K562 (cell line): ENCODE results near the gene WDR19. TPM values are rescaled to one million over a fixed set of nuclear protein-coding genes. Genes with fewer than 3 reads are reported as not detected.

Experiments used
- ASH1L ChIP-seq: fragments of 450-650 bp; IDR thresholded peaks from 2 replicates; pipeline ENCODE4 v1.6.1; 2018; ENCODE audit warnings: borderline replicate concordance, mild to moderate bottlenecking, low read depth; ENCODE audit not compliant: partially characterized antibody
- ATF7 ChIP-seq: fragments of 450-650 bp; IDR thresholded peaks from 2 replicates; pipeline ENCODE4 v1.7.1; 2014; ENCODE audit warnings: mild to moderate bottlenecking, moderate library complexity
- KAT8 ChIP-seq: fragments of 450-650 bp; IDR thresholded peaks from 2 replicates; pipeline ENCODE4 v1.6.1; 2016; ENCODE audit warnings: low read depth, mild to moderate bottlenecking
- MAFG ChIP-seq: fragments of 450-650 bp; conservative IDR thresholded peaks from 2 replicates; pipeline ENCODE4 v1.6.1; 2016; ENCODE audit warnings: missing genetic modification characterization, missing compliant biosample characterization
- RNF2 ChIP-seq: sonication (generic); IDR thresholded peaks from 2 replicates; pipeline ENCODE4 v1.6.1; 2016
- TGIF2 ChIP-seq: sonication (generic); formaldehyde crosslinking; IDR thresholded peaks from 2 replicates; pipeline ENCODE4 v1.8.1; 2022; ENCODE audit warnings: mild to moderate bottlenecking, missing genetic modification reagents, moderate library complexity
- ZFP30 ChIP-seq: fragments of 250-450 bp; sonication (Bioruptor Pico); IDR thresholded peaks from 2 replicates; pipeline ENCODE4 v1.8.0; 2022; ENCODE audit warnings: moderate library complexity, mild to moderate bottlenecking, inconsistent platforms, borderline replicate concordance
- polyA plus RNA-seq, 8 experiments: library from polyadenylated mRNA; depleted of rRNA in 4 of 8; stranded (reverse) in 5 of 8; unstranded in 3 of 8; fragments of >200 nt; fragmentation: Nextera tagmentation in 2 of 8; fragmentation: Illumina TruSeq in 1 of 8; extraction: Ambion mirVana in 2 of 8; extraction: Trizol in 1 of 8; gene quantifications; 2 replicates each; pipeline versions ENCODE4 v1.2.1 to v1.2.3, GENCODE V29; 2011 to 2014; ENCODE audit warnings: inconsistent platforms in 1 of 8, missing spikeins in 1 of 8
- total RNA-seq, 7 experiments: library from RNA; depleted of rRNA in 6 of 7; stranded (reverse); fragments of >200 nt in 6 of 7; fragmentation: Illumina TruSeq in 2 of 7; extraction: Trizol in 2 of 7; gene quantifications; 2 replicates each; pipeline versions ENCODE4 v1.2.1 to v1.2.3, GENCODE V29; 2011 to 2021; ENCODE audit warnings: low replicate concordance in 1 of 7
- TF ChIP-seq, protein P1 (sequence below), 2 experiments: fragments of 450-650 bp; formaldehyde crosslinking in 1 of 2; IDR thresholded peaks; 2 replicates each; pipeline versions ENCODE4 v1.4.0 to v1.6.1; 2014 to 2020; ENCODE audit warnings: mild to moderate bottlenecking in 2 of 2, borderline replicate concordance in 1 of 2, low read depth in 1 of 2
- TF ChIP-seq, protein P2 (sequence below): fragments of 450-650 bp; IDR thresholded peaks from 2 replicates; pipeline ENCODE4 v1.7.0; 2016; ENCODE audit warnings: borderline replicate concordance
- TF ChIP-seq, protein P3 (sequence below): IDR thresholded peaks from 2 replicates; pipeline ENCODE4 v1.6.1; 2011; ENCODE audit warnings: borderline replicate concordance, low read depth, mild to moderate bottlenecking, moderate library complexity, low read length; ENCODE audit not compliant: insufficient read depth, poor library complexity, severe bottlenecking

Gene WDR19
- total and polyA plus RNA-seq, 9 of the 15 experiments (the other 6 are each of a cell fraction or from before 2014, with no cell fraction given), result 6.8 to 37.6 (median 11.2) TPM

DNA sequence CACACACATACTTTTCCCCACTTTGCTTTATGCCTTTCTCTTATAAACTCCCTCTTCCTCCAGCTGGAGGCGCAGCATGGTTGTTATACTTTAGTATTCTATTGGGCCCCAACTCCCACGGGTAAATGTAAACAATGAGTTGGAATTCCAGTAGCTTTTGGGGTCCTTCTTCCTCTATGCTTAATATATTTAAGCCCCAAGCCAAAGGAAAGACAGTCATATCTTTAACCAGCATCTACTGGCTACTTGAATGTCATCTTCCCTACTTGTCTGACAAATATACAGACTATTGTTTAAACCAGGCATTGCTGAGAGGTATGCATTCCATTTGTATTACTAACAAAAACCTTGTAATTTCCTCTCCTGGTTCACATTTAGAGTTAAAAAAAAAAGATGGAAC is 72.9 kb downstream of the WDR19 start (continued):
- TF ChIP-seq, protein P1, sequence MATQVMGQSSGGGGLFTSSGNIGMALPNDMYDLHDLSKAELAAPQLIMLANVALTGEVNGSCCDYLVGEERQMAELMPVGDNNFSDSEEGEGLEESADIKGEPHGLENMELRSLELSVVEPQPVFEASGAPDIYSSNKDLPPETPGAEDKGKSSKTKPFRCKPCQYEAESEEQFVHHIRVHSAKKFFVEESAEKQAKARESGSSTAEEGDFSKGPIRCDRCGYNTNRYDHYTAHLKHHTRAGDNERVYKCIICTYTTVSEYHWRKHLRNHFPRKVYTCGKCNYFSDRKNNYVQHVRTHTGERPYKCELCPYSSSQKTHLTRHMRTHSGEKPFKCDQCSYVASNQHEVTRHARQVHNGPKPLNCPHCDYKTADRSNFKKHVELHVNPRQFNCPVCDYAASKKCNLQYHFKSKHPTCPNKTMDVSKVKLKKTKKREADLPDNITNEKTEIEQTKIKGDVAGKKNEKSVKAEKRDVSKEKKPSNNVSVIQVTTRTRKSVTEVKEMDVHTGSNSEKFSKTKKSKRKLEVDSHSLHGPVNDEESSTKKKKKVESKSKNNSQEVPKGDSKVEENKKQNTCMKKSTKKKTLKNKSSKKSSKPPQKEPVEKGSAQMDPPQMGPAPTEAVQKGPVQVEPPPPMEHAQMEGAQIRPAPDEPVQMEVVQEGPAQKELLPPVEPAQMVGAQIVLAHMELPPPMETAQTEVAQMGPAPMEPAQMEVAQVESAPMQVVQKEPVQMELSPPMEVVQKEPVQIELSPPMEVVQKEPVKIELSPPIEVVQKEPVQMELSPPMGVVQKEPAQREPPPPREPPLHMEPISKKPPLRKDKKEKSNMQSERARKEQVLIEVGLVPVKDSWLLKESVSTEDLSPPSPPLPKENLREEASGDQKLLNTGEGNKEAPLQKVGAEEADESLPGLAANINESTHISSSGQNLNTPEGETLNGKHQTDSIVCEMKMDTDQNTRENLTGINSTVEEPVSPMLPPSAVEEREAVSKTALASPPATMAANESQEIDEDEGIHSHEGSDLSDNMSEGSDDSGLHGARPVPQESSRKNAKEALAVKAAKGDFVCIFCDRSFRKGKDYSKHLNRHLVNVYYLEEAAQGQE (IDR thresholded peaks at IDR 0.05; ENCODE audit: borderline replicate concordance), result no peak; the same call in 1 of the 2 replicates
- TF ChIP-seq, protein P1 (CRISPR knock-in tag; IDR thresholded peaks at IDR 0.05; ENCODE audit: low read depth), result no peak
- TF ChIP-seq KAT8 (no peak), TGIF2 (no peak), MAFG (no peak), ZFP30 (CRISPR knock-in tag) (no peak), ASH1L (no peak), RNF2 (no peak), ATF7 (no peak)
- TF ChIP-seq, protein P2, sequence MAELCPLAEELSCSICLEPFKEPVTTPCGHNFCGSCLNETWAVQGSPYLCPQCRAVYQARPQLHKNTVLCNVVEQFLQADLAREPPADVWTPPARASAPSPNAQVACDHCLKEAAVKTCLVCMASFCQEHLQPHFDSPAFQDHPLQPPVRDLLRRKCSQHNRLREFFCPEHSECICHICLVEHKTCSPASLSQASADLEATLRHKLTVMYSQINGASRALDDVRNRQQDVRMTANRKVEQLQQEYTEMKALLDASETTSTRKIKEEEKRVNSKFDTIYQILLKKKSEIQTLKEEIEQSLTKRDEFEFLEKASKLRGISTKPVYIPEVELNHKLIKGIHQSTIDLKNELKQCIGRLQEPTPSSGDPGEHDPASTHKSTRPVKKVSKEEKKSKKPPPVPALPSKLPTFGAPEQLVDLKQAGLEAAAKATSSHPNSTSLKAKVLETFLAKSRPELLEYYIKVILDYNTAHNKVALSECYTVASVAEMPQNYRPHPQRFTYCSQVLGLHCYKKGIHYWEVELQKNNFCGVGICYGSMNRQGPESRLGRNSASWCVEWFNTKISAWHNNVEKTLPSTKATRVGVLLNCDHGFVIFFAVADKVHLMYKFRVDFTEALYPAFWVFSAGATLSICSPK, result no peak
- TF ChIP-seq, protein P3, sequence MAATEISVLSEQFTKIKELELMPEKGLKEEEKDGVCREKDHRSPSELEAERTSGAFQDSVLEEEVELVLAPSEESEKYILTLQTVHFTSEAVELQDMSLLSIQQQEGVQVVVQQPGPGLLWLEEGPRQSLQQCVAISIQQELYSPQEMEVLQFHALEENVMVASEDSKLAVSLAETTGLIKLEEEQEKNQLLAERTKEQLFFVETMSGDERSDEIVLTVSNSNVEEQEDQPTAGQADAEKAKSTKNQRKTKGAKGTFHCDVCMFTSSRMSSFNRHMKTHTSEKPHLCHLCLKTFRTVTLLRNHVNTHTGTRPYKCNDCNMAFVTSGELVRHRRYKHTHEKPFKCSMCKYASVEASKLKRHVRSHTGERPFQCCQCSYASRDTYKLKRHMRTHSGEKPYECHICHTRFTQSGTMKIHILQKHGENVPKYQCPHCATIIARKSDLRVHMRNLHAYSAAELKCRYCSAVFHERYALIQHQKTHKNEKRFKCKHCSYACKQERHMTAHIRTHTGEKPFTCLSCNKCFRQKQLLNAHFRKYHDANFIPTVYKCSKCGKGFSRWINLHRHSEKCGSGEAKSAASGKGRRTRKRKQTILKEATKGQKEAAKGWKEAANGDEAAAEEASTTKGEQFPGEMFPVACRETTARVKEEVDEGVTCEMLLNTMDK, result peak; percentile 17
